Activated effector memory CD4-positive, alpha-beta T cell treated with Interleukin-2 at 50 U/mL for 16 hours (primary cell): ENCODE results near the gene THSD4.
"Not testable (repeated sequence)": the region's sequence is repeated elsewhere in the genome, so short reads cannot be mapped to it uniquely, and the experiment has no call there.

Experiments used
- DNase-seq: peaks from one replicate; pipeline ENCODE4 v3.0.0-alpha.2; 2020

Gene THSD4

GRCh38 chr15:71362556-71362955 lies 247.3 kb downstream of the THSD4 start:
- DNase-seq: no peak

- DNase-seq: no peak
Observed at GRCh38 chr15:71362987-71363968, 248.0 kb downstream of the THSD4 start.

GRCh38 chr15:71364117-71364584 lies 248.9 kb downstream of the THSD4 start:
- DNase-seq: no peak

- DNase-seq: no peak
Observed at GRCh38 chr15:71366522-71366921, 251.3 kb downstream of the THSD4 start.

- DNase-seq: no peak
Observed at GRCh38 chr15:71366926-71367325, 251.7 kb downstream of the THSD4 start.

GRCh38 chr15:71367737-71368136 lies 252.5 kb downstream of the THSD4 start:
- not testable (repeated sequence) for DNase-seq

GRCh38 chr15:71372769-71373168 lies 257.5 kb downstream of the THSD4 start:
- DNase-seq: peak; percentile 42

- DNase-seq: no peak
Observed at GRCh38 chr15:71373917-71374316, 258.6 kb downstream of the THSD4 start.

- no peak for DNase-seq
Observed at GRCh38 chr15:71374607-71375352, 259.5 kb downstream of the THSD4 start.

- DNase-seq: no peak
Observed at GRCh38 chr15:71375934-71376333, 260.7 kb downstream of the THSD4 start.

- no peak for DNase-seq
Observed at GRCh38 chr15:71379893-71380292, 264.6 kb downstream of the THSD4 start.

- no peak for DNase-seq
Observed at GRCh38 chr15:71380345-71380744, 265.1 kb downstream of the THSD4 start.

GRCh38 chr15:71384501-71384900 lies 269.2 kb downstream of the THSD4 start:
- no peak for DNase-seq

- DNase-seq: no peak
Observed at GRCh38 chr15:71385026-71385425, 269.8 kb downstream of the THSD4 start.

- DNase-seq: no peak
Observed at GRCh38 chr15:71385457-71385856, 270.2 kb downstream of the THSD4 start.

- DNase-seq: no peak
Observed at GRCh38 chr15:71386005-71386404, 270.7 kb downstream of the THSD4 start.

- no peak for DNase-seq
Observed at GRCh38 chr15:71386448-71387236, 271.4 kb downstream of the THSD4 start.

GRCh38 chr15:71387810-71388209 lies 272.5 kb downstream of the THSD4 start:
- no peak for DNase-seq

GRCh38 chr15:71390096-71390495 lies 274.8 kb downstream of the THSD4 start:
- DNase-seq: no peak

GRCh38 chr15:71391421-71392088 lies 276.3 kb downstream of the THSD4 start:
- no peak for DNase-seq

GRCh38 chr15:71392861-71393283 lies 277.6 kb downstream of the THSD4 start:
- no peak for DNase-seq

- DNase-seq: no peak
Observed at GRCh38 chr15:71393383-71393782, 278.1 kb downstream of the THSD4 start.
